GM21390 (cell line): ENCODE data around the gene VSTM4.

Experiments
- ATAC-seq: cut with Tn5 transposase; IDR thresholded peaks from one replicate; pipeline ENCODE4 v1.9.1; 2021; ENCODE audit not compliant: unreplicated experiment

VSTM4 gene

DNA sequence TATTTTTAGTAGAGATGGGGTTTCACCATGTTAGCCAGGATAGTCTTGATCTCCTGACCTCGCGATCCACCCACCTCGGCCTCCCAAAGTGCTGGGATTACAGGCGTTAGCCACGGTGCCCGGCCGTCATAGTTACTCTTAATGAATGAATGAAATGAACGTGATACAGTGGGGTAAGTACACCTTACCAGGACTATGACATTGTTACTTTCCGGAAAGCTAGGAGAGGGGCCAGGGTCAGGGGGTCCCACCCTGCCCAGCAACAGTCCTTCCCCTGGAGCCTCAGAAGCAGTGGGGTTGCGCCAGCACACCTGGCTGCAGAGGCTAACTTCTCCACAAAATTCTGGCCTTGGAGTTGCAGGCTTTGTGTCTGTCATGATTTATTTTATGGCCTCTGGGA is 21.4 kb downstream of the VSTM4 start:
- ATAC-seq: no peak

GRCh38 chr10:49092477-49092876 is 22.8 kb downstream of the VSTM4 start:
- no peak for ATAC-seq

DNA sequence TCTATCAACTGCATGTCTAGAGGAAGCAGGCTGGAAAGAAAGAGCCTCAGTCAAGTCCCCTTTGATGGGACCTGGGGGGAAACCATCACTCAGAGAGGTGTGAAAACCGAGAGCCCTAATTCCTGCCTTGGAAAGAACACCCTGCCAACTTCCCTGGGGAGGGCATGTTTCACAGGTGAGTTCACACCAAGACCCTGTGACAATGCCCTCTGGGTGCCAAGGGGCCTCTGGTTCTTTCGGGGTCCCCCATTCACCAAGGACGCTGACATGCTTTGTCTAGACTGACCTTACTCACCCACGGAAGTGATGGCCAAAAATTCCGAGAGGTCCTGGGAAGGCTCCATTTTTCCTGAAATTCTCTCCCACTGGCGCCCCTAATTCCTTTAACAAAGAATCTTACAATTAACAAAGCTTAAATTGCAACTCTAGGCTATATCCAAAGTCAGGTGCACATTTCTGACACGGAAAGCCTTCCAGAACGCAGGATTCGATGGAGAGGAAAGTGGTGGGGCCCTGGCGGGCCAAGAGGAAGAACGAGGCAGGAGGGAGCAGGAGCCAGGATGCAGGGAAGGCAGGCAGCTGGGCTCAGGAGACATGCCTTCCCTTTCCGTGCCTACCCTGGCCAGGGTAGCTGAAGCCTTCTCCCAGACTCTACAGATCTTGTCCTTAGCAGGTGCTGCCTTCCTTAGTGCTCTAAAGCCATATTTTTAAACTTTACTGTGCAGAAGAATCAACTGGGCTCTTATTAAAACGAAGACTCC is 23.7 kb downstream of the VSTM4 start:
- no peak for ATAC-seq

GRCh38 chr10:49090696-49091380 is 24.5 kb downstream of the VSTM4 start:
- no peak for ATAC-seq

DNA sequence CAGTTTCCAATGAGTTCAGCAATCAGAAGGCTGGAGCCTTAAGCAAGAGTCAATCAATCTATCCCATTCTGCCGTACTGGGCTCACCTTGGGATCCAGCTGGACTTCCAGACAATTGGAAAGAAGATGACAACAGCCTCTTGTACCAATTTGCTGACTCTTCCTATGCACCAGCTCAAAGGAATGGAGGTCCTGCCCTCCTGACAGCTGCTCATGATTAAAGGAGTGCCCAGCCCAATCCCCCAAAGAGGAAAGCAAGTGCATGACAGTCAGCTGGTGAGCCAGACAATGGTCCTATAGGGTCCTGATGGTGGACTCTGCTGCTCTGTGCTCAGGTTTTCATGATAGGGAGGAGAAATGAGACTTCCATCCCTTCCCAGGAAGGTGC is 25.1 kb downstream of the VSTM4 start:
- no peak for ATAC-seq

DNA sequence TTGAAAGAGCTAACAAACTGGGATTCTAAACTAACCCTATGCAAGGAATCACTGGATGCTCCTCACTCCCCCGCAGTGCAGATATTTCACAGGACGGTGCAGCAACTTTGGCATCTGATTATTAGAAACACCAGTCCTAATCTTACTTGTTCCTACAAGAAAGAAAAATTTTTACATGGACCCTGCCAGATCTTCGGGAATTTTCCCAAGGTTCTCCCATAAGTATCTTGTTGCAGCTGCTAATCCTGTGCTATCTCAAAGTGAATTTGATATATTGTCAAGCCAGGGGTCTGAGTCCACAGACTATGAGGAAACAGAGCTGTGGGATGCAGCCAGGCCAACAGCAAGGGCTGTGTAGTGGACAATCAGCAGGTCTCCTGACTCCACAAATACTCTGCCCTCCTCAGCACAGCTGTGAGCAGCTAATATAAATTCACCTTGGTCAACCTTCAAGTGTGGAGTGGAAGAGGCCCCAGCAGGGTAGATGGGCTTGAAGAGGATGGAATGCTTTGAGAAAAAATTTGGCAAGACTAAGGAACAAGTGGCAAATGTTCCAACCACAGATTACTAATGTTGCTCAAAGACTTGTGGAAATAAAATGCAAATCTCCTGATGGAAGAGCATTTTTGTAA is 25.6 kb downstream of the VSTM4 start:
- ATAC-seq: no peak

- no peak for ATAC-seq
Observed at GRCh38 chr10:49089152-49089551, 26.2 kb downstream of the VSTM4 start.

DNA sequence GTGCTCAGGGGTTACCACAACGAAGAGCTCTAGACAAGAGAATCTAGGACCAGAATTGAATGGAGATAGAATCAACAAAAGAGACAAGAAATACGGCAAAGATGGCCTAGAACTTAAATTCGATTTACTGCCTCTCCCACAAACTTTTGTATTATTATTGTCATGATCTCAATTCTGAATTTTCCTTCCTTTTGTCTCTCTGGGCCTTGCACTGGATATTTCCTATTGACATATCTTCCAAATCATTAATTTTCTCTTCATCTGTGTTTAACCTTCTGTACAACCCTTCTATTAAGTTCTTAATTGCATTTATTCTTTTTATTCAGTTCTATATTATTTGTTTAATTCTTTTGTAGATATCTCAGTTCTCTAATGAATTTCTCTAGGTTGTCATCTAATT is 28.4 kb downstream of the VSTM4 start:
- ATAC-seq: no peak

- no peak for ATAC-seq
Observed at GRCh38 chr10:49083261-49083660, 32.1 kb downstream of the VSTM4 start.

DNA sequence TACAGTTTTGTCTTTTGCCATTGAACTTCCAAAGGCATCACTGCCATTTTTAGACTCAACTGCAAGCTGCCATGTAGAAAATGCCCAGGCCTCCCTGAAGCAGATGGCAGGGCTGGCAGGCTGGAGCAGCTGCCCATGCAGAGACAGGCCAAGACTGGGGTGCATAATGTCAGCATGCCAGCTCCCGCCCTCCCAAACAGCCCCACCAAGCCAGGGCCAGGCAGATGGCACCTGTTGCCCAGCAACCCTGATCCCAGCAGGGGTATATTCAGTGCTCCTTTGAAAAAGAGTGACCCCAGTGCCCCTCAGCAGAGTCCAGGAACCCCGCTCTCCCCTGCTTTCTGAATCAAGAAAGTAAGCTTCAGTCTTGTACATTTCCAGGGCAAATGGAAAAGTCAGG is 32.6 kb downstream of the VSTM4 start:
- ATAC-seq: no peak

DNA sequence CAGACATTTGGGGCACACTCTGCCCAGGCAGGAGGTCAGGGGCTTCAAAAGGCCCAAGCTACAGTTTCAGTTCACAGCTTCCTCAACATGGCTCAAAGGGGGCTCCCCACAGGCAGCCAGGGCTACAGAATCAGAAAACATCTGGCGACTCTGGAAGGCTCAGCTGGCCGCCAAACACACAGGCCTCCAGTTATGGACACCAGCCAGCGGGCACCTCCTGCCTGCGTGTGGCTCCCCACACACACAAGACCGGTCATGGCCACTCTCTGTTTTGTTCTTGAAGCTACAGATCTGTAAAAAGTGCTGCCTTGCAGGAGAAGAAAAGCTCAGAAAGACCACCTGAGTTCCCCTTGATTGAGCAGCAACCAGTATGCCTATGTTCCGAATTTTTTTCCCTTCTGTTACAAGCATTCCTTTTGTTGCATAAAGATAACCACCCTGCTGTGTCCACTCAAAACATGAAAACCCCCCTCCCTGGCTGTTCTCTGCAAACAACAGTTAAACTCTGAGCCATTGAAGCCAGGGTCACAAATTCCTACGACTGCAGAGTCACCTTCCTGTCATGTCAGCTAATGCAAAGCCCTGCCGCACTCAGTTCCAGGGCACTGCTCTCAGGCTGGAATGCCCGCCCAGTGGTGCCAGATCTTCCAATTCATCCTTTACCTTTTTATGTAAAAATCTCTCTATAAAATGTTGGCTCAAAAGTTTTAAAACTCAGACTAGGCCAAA is 33.6 kb downstream of the VSTM4 start:
- ATAC-seq: no peak

DNA sequence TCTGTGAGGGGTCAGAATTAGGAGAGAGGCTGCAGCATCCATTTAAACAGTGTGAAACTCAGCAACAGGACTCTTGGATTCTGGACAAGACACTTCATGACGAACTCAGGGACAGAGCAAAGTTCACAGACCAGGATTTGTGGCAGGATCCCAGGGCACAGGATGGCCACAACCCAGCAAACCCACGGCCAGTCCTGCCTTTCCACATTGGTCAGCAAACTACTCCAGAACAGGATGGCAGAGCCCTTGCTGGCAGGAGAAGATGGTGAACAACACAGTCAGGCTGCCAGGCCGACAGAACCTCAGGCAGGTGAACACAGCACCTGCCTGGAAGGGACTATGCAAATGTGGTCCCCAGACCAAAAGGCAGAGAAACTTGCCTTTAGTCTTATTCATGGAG is 34.4 kb downstream of the VSTM4 start:
- no peak for ATAC-seq

DNA sequence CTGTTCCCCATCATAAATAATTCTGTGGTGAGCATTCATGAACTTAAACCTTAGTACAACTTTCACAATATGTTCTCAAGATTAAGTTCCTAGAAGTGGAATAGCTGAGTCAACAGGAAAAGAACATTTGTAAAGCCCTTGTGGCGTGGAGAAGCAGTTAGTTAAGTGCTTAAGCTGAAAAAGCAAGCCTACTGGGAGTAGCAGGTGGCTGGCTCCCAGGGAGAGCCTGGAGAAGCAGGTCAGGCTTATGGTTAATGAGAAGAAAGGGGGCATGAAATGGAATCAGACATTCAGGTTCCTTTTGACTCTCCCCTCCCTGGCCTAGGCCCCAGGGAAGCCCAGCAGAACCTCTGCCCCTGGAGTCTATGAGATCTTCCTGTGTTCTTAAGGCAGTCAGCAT is 35.3 kb downstream of the VSTM4 start:
- ATAC-seq: no peak

GRCh38 chr10:49079499-49079898 is 35.8 kb downstream of the VSTM4 start:
- ATAC-seq: no peak

DNA sequence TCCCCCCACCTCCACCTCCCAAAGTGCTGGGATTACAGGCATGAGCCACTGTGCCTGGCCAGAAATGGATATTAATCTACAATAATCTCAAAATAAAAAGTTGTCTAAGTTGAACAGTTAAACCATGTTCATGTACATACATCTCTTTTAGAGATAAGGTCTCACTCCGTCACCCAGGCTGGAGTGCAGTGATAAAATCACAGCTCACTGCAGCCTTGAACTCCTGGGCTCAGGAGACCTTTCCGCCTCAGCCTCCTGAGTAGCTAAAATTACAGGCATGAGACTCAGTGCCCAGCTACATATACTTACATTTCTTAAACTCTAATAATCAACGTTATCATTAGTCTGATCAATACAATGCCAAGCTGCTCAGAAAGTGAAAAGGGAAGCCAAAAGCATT is 36.2 kb downstream of the VSTM4 start:
- no peak for ATAC-seq

DNA sequence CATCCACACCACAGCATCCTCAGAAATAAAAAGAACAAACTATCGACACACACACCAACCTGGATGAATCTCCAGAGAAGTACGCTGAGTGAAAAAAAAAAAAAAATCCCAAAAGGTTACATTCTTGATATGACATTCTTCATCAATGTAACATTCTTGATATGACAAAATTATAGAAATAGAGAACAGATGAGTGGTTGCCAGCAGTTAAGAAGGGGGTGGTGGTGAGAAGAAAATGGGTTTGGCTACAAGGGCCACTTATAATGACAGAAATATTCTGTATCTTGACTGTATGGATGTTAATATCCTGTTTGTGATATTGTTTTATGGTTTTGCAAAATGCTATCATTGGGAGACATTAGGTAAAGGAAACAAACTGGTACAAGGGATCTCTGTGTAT is 36.9 kb downstream of the VSTM4 start:
- no peak for ATAC-seq

DNA sequence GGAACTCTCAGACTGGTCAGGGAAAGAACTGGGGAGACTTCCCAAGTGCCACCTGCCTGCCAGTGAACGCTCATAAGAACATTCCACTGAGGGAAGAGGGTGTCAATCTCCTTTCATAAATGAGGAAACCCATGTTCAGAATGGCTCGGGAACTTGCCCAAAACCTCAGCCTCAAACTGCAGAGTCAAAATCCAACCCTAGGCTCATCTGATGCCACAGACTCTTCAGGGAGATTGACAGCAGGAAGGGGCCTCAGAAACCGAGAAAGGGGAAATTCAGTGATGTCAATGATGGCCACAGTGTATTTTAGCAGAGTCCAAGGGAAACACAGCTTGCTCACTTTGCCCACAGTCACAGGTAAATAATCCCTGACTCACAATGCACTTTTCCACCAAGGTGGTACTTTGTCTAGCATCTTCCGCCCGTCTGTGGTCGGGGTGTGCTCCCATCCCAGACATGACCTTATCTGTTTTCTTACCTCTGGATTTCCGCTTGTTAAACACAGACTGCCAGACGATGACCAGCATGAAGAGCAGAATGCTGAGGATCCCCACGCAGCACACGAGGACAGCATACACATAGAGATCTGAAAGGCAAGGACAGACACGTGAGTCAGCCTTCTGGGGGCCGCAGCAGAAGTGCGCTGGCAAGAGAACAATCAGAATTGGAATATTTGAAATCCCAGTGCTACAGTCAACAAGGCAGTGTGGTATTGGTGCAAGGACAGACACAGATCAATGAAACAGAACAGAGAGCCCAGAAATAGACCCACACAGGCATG is 38.4 kb downstream of the VSTM4 start:
- ATAC-seq: no peak

DNA sequence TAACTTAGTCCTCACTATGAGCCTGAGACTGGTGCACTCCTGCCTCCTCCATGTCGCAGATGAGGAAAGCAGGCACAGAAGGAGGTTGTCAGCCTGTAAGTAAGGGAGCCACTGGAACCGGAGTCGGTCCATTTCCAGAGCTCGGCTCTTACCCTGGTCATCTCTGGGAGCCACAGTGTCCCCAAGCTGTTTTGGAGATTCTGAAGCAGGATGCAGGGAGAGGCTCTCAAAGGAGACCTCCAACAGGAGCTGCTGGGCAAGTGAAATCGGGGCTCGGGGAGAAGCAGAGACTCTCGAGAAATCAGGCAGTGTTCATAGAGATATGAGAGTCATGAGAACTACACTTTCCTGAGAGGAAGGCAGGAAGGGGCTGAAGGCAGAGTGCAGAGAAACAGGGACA is 39.0 kb downstream of the VSTM4 start:
- no peak for ATAC-seq

DNA sequence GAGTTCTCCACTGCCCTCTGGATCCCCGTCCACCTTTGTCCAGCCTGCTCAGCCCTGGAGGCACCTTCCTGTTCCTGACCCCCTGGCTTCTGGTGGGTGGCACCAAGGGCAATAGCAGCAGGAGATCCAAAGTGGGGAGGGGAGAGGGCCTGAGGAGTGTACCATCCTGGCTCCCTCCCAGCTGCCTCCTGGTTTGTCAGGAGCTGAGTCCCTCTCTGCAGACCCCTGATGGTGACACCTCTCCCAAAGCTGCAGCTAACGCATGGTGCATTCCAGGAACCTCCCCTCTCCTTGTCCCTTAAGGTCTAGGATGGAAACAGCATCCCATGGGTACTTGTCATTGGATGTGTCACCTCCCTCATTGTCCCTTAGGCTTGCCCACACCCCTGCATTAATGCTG is 39.6 kb downstream of the VSTM4 start:
- no peak for ATAC-seq

DNA sequence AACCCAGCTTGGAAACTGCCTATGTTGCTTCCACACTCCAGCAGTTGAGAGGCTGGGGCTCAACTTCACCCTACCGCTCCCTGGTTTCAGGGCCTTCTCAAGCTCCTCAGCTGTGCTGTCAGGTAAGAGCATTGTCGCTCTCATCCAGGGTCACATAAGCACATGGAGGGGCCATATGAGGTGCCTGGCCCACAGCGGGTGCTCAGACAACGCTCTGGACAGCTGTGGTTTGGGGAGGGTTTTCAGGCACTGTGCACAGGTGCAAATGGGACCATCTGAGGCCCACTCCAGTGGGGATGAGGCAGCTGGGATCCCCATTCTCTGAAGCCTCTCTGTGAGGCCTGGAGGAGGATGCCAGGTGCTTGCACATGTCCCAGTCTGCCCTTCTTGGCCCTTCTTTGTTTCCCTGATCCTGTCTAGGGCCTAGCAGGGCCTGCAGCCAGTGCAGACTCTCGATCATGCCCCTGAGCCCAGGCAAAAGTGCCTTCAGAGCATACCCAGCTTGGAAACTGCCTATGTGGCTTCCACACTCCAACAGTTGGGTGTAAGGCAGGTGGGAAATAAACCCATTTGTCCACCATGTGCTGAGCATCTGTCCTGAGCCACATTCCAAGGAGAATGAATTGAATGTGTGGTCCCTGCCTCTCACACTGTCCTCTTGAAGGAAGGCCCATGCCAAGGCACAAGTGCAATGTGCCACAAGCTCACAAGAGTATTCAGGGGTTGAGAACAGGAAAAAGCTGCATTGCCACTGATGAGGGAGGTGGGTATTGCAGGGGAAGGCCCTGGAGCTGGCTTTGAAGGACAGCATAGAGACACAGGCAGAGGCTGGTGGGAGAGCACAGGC is 40.3 kb downstream of the VSTM4 start:
- no peak for ATAC-seq
